Panc1 (cell line): ENCODE measurements around the gene STK39. TPM values are rescaled to one million over a fixed set of nuclear protein-coding genes. Genes with fewer than 3 reads are reported as not detected.

ENCODE experiments used
- ATAC-seq: fragments of 200-7000 bp; cut with Tn5 transposase; 2 replicates; pipeline ENCODE4 v1.9.1; 2020; ENCODE audit warnings: mild to moderate bottlenecking, moderate library complexity
- BruUV-seq: library from RNA; stranded (reverse); fragments of 400-500 nt; replicated peaks from 2 replicates; lab custom pipeline; 2021; lab: Mats Ljungman, UMichigan
- CTCF ChIA-PET: fragments of 300-600 bp; sonication (Branson Sonifier 250); formaldehyde crosslinking; loops from one replicate; lab custom pipeline; 2022; ENCODE audit warnings: antibody characterized with exemption; lab: Charles Lee
- POLR2A ChIA-PET: fragments of 300-600 bp; sonication (Branson Sonifier 250); formaldehyde crosslinking; loops from one replicate; lab custom pipeline; 2022; ENCODE audit warnings: antibody characterized with exemption; lab: Charles Lee
- DNase-seq: peaks from one replicate; pipeline ENCODE4 v3.0.0-alpha.2; 2010; ENCODE audit warnings: low read depth, low spot score
- H3K27ac ChIP-seq: 2 replicates; pipeline ENCODE4 v1.5.1; 2011; ENCODE audit warnings: mild to moderate bottlenecking, low read length, inconsistent platforms
- H3K27me3 ChIP-seq: fragments of 200-500 bp; sonication (Bioruptor generic); 2 replicates; pipeline ENCODE4 v1.6.0; 2014; ENCODE audit warnings: low read length, inconsistent platforms; ENCODE audit not compliant: control insufficient read depth, insufficient read depth
- H3K36me3 ChIP-seq: fragments of 200-500 bp; sonication (Bioruptor generic); 2 replicates; pipeline ENCODE4 v1.5.1; 2014; ENCODE audit warnings: inconsistent platforms, mild to moderate bottlenecking, low read length, moderate library complexity; ENCODE audit not compliant: control insufficient read depth, insufficient read depth
- H3K4me1 ChIP-seq: 2 replicates; pipeline ENCODE4 v1.5.1; 2011; ENCODE audit warnings: inconsistent platforms, mild to moderate bottlenecking, low read length, moderate library complexity; ENCODE audit not compliant: control insufficient read depth, insufficient read depth
- H3K4me3 ChIP-seq, 2 experiments: 2 replicates each; pipeline ENCODE4 v1.5.1; 2011 to 2012; ENCODE audit warnings: low read depth in 2 of 2, low read length in 2 of 2, mild to moderate bottlenecking in 2 of 2, inconsistent platforms in 1 of 2, moderate library complexity in 1 of 2
- H3K9me3 ChIP-seq: fragments of 200-500 bp; sonication (Bioruptor generic); 2 replicates; pipeline ENCODE4 v1.5.1; 2014; ENCODE audit warnings: low read depth, mild to moderate bottlenecking, inconsistent platforms, low read length, moderate library complexity; ENCODE audit not compliant: control insufficient read depth, insufficient read depth
- CTCF ChIP-seq: fragments of 450-650 bp; IDR thresholded peaks from 2 replicates; pipeline ENCODE4 v1.5.1; 2017; ENCODE audit warnings: mild to moderate bottlenecking
- POLR2AphosphoS5 ChIP-seq: IDR thresholded peaks from 2 replicates; pipeline ENCODE4 v1.6.1; 2012; ENCODE audit warnings: mild to moderate bottlenecking, low read depth, low read length, moderate library complexity
- REST ChIP-seq, 2 experiments: IDR thresholded peaks; 2 replicates each; pipeline ENCODE4 v1.6.1; 2011 to 2012; ENCODE audit warnings: low read depth in 2 of 2, control low read depth in 1 of 2, low read length in 1 of 2, mild to moderate bottlenecking in 1 of 2, moderate library complexity in 1 of 2; ENCODE audit not compliant: insufficient read depth in 1 of 2
- SIN3A ChIP-seq: IDR thresholded peaks from 2 replicates; pipeline ENCODE4 v1.6.1; 2012; ENCODE audit warnings: low read depth, mild to moderate bottlenecking, low read length, moderate library complexity, borderline replicate concordance; ENCODE audit not compliant: insufficient read depth
- TCF7L2 ChIP-seq: IDR thresholded peaks from 2 replicates; pipeline ENCODE4 v1.6.1; 2011; ENCODE audit warnings: mild to moderate bottlenecking, low read depth, low read length, inconsistent platforms
- in situ Hi-C: cut with HindIII; loops from 2 replicates; pipeline ENCODE4 v1.10.0; 2016; ENCODE audit warnings: low sequenced_read_pairs, low pct_unique_long_range_greater_than_20kb
- intact Hi-C: fragments of 100-400 bp; cut with micrococcal nuclease; formaldehyde crosslinking; loops from one replicate; pipeline ENCODE4 v1.10.0; 2022; ENCODE audit not compliant: unreplicated experiment
- total RNA-seq: library from RNA; stranded (reverse); gene quantifications from one replicate; pipeline ENCODE4 v1.2.1, GENCODE V29; 2021; ENCODE audit not compliant: unreplicated experiment

STK39 gene
- total RNA-seq, 1 experiment from 2014 or later: 14.0 TPM

- ChIA-PET POLR2A (no interaction called here), CTCF (no interaction called here)
Observed at GRCh38 chr2:167957662-167958061, 289.7 kb downstream of the STK39 start.

GRCh38 chr2:167955264-167955906, 292.0 kb downstream of the STK39 start:
- in situ Hi-C loops (no loop called here), intact Hi-C loops (no loop called here)
- Histone ChIP-seq H3K4me1 (no peaks in the 10 kb centered on the region), H3K36me3 (no peaks in the 10 kb centered on the region), H3K27ac (no peak overlapping the region), H3K9me3 (no peaks in the 10 kb centered on the region), H3K4me3 (no peak overlapping the region), H3K27me3 (no peaks in the 10 kb centered on the region)
- POLR2A ChIA-PET: no interaction called here
- no peak for DNase-seq
- CTCF ChIA-PET: no interaction called here
- TF ChIP-seq SIN3A: no peak
- ATAC-seq: no peak
- no TSS peak for BruUV-seq

More at GRCh38 chr2:167957662-167958061, 289.7 kb downstream of the STK39 start:
- DNase-seq: no peak
- Histone ChIP-seq H3K4me1 (no peaks in the 10 kb centered on the region), H3K27ac (no peak overlapping the region), H3K4me3 (no peak overlapping the region), H3K9me3 (no peaks in the 10 kb centered on the region), H3K36me3 (no peaks in the 10 kb centered on the region), H3K27me3 (no peaks in the 10 kb centered on the region)
- no peak for TF ChIP-seq CTCF
- no peak for TF ChIP-seq TCF7L2
- TF ChIP-seq POLR2AphosphoS5: no peak
- TF ChIP-seq REST (IDR thresholded peaks at IDR 0.05; ENCODE audit: insufficient read depth in 1 of 2, low read depth in 2 of 2, low read length in 1 of 2): no peak
- no peak for TF ChIP-seq SIN3A
- in situ Hi-C loops (no loop called here), intact Hi-C loops (no loop called here)
- ATAC-seq: no peak
- BruUV-seq: no TSS peak

GRCh38 chr2:167954495-167954894, 292.9 kb downstream of the STK39 start:
- no peak for DNase-seq
- H3K27me3 ChIP-seq: no peaks in the 10 kb centered on the region
- no peaks in the 10 kb centered on the region for H3K9me3 ChIP-seq
- H3K4me3 ChIP-seq: no peak overlapping the region
- intact Hi-C loops: no loop called here
- in situ Hi-C loops: no loop called here
- H3K27ac ChIP-seq: no peak overlapping the region
- BruUV-seq: no TSS peak
- no peaks in the 10 kb centered on the region for H3K36me3 ChIP-seq
- TF ChIP-seq CTCF (no peak), SIN3A (no peak), TCF7L2 (no peak), POLR2AphosphoS5 (no peak), REST (IDR thresholded peaks at IDR 0.05; ENCODE audit: insufficient read depth in 1 of 2, low read depth in 2 of 2, low read length in 1 of 2) (no peak)
- ChIA-PET POLR2A (no interaction called here), CTCF (no interaction called here)
- ATAC-seq: no peak
- H3K4me1 ChIP-seq: no peaks in the 10 kb centered on the region
